NCI-H128 (cell line): ENCODE results near the gene SPI1.

Experiments
- DNase-seq: peaks from one replicate; lab custom pipeline; 2025; ENCODE audit not compliant: unreplicated experiment; lab: John Stamatoyannopoulos, UW

SPI1 gene

DNA sequence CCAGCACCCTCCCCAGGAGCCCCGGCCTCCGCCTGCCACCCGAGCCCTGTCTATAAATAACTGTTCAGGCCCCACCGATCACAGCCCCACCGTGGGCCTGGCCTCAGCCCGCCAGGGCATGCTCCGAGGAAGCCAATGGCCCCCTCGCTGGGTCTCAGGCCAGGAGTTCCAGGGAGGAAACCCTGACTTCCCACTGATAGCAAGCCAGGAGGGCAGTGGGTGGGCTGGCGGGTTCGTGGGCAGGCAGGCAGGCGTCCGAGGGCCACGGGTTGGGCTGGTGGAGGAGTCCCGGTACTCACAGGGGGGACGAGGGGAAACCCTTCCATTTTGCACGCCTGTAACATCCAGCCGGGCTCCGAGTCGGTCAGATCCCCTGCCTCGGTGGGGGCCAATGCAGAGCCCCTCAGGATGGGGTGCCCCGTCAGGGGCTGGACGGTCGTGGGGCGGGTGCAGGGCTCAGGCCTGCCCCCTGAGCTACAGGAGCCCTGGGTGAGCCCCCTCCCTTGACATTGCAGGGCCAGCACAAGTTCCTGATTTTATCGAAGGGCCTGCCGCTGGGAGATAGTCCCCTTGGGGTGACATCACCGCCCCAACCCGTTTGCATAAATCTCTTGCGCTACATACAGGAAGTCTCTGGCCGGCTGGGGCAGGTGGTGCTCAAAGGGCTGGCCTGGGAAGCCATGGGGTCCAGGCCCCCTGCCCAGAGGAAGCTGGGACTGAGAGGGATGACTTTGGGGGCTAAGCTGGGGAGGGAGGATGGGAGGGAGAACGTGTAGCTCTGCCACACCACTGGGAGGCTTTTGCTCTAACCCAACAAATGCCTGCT, at the start of gene SPI1:
TSS of gene SPI1 (minus strand) at position 538 of the 826 bp plus-strand sequence. CDS start at position 344, 194 bp downstream.
- DNase-seq: no peak

DNA sequence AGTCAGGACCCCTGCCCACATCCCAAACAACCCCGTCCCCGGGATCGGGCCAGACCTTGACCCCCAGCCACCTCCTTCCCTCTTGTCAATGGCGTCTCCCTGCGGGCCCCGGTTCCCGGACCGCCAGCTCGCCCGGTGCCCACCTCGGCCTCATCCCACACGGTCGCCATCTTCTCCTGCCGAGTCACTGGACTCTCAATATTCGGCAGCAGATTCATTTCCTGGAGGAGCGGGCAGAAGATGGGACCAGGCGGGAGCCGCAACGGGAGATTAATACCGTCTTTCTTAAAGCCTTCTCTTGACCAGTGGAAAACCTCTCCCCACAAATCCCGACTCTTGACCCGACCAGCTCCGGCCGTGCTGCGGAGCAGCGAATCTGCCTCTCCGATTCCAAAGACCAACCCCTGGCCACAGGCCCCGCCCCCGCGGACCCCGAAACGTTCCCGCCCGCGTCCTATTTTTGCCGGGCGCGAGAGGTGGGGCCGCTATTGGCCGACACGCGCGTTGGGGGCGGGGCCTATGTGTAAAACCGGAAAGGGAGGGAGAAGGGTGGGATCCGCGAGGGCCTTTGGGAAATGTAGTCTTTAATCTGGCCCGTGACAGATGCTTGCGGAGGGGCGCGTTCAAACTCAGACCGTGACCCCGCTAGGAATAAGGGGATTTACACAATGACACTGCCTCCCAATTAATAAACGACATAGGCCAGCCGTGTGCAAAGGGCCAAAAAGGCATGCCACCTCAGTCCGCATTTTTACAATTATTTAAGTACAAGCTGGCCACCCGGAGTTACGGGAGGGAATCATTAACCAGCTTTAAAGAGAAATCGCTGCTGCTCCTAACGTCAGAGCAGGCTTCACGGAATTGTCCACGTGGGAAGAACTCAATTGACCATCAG, 48.0 kb upstream of the SPI1 start, which contains the start of gene PSMC3:
TSS of gene PSMC3 (minus strand) at position 378 of the 895 bp plus-strand sequence. CDS start at position 218, 160 bp downstream.
- DNase-seq: peak; percentile 96

DNA sequence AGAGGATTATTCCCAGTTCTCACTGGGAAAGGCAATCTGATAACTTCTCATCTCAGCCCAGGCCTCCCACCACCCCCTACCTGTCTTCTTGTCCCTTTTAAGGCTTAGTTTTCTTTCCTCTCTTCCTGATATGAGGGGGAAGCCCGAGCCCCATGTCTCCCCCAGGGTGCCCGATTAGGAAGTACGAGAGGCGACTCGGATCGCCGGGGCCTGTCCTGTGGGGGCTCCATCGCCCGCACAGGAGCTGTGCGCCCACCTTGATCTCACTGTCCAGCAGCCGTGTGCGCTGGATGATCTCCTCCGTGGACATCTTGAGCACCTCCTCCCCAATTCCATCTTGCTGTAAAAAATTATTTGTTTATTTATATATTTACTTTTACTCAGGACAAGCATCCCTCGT, 47.3 kb upstream of the SPI1 start:
- DNase-seq: no peak

DNA sequence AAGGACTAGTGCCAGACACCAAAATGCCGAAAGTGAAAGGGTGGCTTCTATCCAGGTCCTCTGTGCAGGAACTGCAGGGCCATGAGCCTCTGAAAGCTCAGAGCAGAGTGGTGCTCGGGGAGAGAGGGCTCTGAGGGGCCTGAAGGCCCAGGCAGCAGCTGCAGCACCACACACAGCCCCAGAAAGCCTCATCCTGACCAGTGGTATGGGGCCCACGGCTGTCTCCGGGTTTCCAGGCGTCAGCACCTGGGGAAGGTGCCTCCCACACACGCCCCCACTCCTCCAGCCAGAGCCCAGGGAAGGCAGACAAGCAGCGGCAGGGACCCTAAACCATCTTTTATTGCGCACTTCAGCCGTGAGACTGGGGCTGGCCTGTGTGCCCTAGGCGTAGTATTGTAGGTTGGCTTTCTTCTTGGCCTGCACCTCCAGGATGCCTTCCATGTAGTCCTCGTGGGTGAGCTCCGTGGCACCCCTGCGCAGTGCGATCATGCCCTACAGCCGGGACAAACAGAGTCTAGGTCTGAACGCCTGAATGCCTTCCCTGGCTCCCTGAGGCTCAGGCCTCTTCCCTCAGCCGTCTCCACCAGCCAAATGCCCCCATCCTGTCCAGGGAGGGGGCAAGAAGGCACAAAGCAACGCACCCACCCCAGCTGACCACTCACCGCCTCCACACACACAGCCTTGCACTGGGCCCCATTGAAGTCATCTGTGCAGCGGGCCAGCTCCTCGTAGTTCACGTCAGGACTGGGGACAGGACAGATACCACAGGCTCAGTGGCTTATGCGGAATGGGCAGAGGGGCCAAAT, 40.3 kb upstream of the SPI1 start:
- no peak for DNase-seq

DNA sequence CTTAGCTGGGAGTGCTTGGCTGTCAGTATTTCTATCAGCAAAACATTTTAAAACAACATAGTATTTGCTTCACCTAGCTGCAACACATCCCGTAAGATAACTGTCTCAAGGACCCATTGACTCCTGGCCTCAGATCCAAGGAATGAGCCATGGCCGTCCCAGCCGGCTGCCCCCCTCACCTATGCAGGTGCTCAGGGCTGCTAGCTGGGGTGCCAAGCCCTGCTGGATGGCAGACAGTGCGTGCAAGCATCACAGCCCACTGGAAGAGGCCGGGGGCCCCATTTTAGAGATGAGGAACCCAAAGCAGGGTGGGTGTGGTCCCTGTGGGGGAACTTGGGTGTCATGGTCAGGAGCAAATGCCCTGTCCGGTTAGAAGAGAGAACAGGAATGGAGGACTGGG, 39.4 kb upstream of the SPI1 start:
- no peak for DNase-seq

DNA sequence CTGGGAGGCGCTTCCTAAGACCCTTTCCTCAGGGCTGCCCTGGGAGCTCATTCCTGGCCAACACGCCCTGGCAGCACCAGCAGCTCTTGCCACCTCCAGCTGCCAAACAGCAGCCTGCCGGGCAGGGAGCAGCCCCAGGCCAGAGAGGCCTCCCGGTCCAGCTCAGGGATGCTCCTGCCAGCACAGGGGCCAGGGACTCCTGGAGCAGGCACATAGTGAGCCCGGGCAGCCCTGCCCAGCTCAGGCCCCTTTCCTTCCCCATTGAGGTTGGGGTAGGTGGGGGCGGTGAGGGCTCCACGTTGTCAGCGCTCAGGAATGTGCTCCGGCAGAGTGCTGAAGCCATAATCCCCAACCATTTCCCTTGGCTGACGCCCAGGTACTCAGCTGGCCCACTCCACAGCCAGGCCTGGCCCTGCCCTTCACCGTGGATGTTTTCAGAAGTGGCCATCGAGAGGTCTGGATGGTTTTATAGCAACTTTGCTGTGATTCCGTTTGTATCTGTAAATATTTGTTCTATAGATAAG, 37.7 kb upstream of the SPI1 start:
- no peak for DNase-seq

DNA sequence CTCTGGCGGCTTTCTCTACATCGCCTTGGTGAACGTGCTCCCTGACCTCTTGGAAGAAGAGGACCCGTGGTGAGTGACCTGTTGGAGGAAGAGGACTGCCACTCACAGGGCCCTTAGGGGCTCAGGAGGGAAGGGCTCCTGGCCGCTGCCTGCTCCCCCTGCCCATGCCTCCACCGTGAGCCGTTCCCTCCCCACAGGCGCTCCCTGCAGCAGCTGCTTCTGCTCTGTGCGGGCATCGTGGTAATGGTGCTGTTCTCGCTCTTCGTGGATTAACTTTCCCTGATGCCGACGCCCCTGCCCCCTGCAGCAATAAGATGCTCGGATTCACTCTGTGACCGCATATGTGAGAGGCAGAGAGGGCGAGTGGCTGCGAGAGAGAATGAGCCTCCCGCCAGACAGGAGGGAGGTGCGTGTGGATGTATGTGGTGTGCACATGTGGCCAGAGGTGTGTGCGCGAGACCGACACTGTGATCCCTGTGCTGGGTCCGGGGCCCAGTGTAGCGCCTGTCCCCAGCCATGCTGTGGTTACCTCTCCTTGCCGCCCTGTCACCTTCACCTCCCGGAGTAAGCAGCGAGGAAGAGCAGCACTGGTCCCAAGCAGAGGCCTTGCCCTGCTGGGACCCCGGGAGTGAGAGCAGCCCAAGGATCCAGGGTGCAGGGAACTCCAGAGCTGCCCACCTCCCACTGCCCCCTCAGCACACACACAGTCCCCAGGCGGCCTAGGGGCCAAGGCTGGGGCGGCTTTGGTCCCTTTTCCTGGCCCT, 36.9 kb upstream of the SPI1 start:
- no peak for DNase-seq

DNA sequence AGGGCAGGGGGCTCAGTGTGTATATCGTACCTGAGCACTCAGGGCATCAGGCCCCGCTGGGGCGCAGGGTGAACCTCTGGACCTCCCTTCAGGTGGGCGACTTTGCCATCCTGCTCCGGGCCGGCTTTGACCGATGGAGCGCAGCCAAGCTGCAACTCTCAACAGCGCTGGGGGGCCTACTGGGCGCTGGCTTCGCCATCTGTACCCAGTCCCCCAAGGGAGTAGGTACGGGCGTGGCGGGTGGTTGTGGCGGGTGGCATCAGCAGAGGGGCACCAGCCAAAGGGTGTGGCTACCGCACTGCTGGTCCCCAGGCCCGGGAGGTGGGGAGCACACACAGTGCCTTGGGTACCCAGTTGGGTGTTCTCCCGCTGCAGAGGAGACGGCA, 36.3 kb upstream of the SPI1 start:
- DNase-seq: no peak

DNA sequence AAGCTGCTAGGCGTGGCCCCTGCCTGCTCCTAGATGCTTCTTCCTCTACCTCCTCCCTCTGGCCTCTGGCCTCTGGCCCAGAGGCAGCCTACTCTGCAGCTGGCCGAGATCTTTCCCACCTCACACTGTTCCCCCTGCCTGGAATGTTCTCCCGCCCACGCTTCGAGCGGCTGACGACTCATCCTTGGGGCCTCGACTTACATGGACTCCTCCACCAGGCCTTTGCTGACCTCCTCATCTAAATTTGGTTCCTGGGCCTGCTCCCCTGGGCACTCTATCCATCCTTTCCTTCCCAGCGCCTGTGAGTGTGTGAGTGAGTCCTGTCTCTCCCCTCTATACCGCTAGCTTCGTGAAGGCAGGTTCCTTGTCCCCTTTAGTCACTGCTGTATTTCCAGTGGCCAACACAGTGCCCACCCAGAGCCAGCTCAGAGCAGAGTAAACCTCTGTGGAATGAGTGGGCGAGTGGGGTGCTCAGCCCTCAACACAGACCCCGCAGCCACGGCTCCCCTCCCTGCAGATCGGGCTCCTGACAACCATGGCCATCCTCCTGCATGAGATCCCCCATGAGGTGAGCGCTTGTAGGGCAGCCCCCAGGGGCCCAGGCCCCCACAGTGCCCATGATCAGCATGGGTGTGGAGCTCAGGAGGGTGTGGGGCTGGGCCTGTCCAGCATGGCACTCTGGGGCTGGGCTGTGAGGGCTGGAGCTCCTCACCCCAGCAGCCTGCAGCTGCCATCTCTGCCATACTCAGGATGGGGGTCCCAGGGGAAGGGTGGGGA, 35.7 kb upstream of the SPI1 start:
- DNase-seq: no peak

DNA sequence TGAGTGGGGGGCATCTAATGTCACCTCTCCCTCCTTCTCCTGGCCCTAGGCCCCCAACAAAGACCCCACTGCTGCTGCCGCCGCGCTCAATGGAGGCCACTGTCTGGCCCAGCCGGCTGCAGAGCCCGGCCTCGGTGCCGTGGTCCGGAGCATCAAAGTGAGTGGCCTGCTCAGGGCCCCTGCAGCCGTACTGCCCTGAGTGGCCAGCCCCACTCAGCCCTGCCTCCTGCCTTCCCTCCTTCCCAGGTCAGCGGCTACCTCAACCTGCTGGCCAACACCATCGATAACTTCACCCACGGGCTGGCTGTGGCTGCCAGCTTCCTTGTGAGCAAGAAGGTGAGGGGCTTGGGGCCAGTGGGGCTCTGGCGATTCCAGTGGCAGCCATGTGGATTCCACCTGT, 35.0 kb upstream of the SPI1 start:
- no peak for DNase-seq

DNA sequence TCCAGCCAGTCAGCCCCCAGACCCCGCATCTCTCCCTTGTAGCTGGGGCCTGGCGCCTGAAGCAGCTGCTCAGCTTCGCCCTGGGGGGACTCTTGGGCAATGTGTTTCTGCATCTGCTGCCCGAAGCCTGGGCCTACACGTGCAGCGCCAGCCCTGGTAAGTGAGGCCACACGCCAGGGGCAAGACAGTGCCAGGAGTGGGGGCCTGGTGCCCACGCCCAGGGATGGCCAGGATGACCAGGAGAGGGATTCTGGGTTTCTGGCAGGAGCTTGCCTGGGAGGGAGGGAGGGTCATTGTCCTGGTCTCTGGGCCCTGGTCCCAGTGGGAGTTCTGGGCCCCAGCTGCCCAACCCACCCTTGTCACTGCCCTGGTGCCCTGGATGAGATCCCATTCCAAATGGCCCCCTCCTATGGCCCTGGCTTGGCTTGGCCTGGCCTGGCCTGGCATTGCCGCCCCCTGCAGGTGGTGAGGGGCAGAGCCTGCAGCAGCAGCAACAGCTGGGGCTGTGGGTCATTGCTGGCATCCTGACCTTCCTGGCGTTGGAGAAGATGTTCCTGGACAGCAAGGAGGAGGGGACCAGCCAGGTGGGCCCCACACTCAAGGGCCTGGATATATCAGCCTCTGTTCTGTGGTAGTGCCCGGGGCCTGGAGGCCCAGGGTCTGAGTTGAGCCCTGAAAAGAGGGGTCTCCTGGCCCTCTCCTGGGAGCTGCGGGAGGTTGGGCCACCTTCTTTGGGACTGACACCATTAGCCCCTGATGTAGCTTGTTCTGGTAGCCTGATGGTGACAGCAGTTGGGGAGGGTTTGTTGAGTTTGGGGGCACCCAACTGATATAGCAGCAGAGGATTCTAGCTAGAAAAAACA, 33.8 kb upstream of the SPI1 start:
- no peak for DNase-seq

DNA sequence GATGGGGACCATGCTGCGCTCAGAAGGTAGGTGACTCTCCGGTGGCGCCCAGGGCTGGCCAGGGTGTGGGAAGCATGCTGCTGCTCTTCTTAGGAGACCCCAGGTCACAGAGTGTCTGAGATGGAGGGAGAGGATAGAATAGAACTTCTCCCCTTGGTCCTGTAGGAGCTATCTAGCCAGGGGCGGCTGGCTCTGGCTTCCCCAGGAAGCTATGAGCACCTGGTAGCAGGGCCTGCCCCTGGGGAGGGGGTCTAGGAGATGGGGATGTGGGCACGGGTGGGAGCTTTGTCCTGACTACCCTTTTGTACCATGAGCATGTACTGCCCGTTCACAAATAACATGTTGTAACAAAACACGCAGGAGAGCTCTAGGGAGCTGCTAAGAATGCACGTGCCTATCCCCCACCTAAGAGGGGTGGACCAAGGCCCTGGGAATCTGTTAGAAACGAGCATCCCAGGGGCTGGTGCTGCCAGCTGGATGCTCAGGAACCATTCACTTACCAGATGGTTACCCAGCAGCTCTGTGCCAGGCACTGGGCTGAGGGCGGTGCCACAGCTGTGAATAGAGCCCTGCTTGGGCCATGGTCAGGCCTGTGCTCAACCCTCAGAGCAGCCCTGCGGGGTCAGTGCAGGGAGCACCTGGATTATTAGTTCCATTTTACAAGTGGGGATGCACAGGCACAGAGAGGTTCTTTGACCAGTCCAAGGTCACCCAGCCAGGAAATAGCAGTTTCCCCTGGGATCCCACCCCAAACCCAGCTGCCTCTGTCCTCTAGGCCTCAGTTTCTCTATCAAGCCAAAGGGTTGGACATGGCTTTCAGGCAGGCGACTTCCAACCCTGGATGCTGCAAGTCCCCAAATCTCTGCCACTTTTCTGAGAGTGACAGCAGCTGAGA, 32.3 kb upstream of the SPI1 start:
- no peak for DNase-seq

DNA sequence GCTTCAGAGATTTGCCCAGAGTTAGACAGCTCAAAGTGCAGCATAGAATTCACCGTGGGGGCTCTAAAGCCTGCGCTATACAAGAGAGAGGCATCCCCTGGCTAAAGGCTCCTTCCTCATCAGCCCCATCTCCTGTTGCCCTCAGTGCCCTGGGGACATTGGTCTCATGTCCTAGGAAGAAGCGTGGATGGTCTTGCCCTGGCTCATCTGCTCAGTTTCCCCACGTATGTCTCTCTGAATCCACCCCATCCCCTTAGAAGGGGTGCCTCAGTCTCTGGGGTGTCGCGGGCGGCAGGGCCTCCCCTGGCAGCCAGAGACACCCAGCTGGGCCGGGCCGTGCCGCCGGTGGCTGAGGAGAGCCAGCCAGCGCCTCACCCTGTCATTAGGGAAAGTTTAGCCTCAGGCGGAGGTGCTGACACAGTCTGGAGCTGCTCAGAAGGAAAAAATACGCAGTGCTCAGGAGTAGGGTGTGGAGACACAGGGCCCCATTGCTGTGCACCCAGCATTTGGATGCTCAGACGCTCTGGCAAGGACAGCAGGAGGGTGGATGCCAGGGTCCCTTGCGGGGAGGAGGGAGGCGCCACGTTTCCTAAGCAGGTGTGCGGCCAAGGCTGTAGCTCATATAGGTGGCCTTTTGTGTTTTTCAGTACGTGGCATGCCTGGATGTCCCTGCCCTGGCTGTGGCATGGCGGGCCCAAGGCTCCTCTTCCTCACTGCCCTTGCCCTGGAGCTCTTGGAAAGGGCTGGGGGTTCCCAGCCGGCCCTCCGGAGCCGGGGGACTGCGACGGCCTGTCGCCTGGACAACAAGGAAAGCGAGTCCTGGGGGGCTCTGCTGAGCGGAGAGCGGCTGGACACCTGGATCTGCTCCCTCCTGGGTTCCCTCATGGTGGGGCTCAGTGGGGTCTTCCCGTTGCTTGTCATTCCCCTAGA, 31.4 kb upstream of the SPI1 start:
- DNase-seq: no peak

DNA sequence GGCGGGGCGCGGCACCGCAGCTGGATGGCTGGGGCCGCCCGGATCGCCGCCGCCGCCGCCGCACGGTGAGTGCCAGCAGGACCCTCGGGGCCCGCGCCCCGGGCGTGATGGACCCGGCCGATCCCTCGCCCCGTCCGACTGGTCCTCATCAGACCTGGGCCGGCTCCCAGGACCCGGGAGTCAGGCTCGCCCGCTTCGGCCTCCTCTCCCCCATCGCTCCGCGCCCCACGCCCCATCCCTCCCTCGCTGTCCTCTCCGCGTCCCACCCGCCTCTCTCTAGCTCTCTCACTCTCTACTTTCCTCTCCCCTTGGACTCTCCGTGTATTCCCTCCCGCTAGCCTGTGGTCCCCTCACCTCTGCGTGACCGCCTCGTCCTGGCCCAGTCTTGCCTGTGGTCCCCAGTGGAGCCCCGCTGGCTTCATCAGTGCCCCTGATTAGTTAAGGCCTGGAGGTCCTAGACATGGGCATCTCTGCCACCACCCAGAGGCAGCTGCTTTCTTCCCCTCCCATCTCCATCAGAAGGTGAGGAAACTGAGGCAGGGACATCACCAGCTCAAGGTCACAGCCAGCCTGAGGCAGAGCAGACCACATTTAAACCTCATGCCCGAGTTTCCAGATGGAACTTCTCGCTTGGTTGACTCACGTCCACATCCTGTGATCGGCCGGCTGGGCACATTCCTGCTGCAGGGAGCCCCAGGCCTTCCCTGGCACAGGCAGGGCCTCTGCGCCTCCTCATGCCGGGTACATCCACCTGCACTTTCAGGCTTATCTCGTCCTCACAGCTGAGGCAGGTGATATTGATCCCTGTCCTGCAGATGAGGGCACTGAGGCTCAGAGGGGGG, 30.5 kb upstream of the SPI1 start:
- DNase-seq: no peak

DNA sequence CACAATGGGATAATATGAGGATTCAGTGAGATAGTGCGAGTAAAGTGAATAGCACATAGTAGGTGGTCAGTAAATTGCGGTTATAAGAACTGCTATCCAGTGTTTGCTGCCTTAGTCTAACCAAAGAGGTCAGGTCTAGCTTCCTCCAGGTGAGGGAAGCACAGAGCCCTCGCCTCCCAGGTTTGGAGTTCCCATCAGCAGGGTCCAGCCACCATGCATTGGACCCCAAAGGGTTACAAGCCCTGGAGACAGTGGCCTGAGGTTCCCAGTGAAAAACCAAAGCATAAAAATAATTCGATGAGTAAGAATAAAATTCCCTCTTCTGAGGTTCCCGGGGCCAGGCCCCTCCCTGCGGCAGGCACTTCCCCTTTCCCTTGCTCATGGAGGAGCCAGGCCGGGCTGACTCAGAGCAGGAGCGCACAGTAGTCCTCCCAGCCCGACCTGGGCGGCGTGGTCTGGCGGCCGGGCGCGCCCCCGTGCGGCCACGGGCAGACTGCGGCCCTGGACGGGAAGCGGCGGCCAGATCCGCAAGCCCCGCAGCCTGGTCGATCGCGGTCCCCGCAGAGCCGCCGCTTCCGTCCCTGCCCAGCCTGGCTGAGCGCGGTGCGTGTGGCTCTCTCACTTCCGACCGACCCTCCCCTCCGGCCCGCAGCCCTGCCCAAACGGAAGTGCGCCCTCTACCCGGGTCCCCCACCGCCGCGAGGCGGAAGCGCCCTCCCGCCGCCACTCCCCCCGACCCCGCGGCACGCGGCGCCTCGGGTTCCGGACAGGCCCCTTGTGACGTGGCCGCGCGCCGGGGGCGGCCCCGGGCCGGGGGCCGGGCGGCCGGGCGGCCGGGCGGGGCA, 29.6 kb upstream of the SPI1 start, which contains the start of gene SLC39A13:
TSS of gene SLC39A13 (plus strand) at position 845 of the 845 bp plus-strand sequence. CDS start 1,505 bp downstream, outside the sequence.
- DNase-seq: peak; percentile 89
